Heart left ventricle (tissue), 11 donors: ENCODE data around the gene MYO1A. TPM values are rescaled to one million over a fixed set of nuclear protein-coding genes. Genes with fewer than 3 reads are reported as not detected.

Source experiments
- polyA plus RNA-seq, 2 donors: library from polyadenylated mRNA; stranded (reverse); fragments of 200-250 nt; gene quantifications; one replicate each; pipeline ENCODE4 v1.2.3, GENCODE V29; 2013
- total RNA-seq, 9 donors: library from RNA; depleted of rRNA in 2 of 9; stranded (reverse); fragments of >200 nt in 2 of 9; fragmentation: NEBNext Ultra II Directional in 3 of 9; extraction: Animal tissue kit (Norgen Biotek cat#: 25700) in 3 of 9; gene quantifications; one replicate each; pipeline versions ENCODE4 v1.1.0 to v1.2.4, GENCODE V29; 2016 to 2023
- donor health status: ischemic (EF 13 %, LVEDD 7.1; RV severe dilation, severe dysfunction).
- donor health status: healthy with polysubstance abuse.
- donor health status: DM: no; HTN: yes; CAD: no.
- donor health status: DM: no; HTN: no; CAD: no.
- donor health status: ischemic (EF 25% LVEDD 5.7; RV mildly dilated, moderate dysfunction).
- donor health status: healthy.
- donor health status: DM: yes; HTN: yes; CAD: no.
- donor health status: PGD.
- donor health status: nonischemic (EF 23%, LVEDD 6.1; RV moderate dilation, normal function).

Gene MYO1A
- total and polyA plus RNA-seq, 11 donors = 0.06 to 0.77 (median 0.32) TPM; not detected in 7

Other genes with a start within 250 kb of the MYO1A start
- gene SDR9C7, start 115.7 kb downstream of the MYO1A start, total RNA-seq = under 1 TPM in 3 of 9 donors, not detected in 6; 0.12 to 0.27 (median 0.20) TPM
- gene SDR9C7, start 115.7 kb downstream of the MYO1A start, polyA plus RNA-seq = not detected
- under 1 TPM in 7 of 9 donors, not detected in 2; 0.08 to 0.54 (median 0.16) TPM for gene RDH16, start 92.5 kb downstream of the MYO1A start, total RNA-seq
- gene RDH16, start 92.5 kb downstream of the MYO1A start, polyA plus RNA-seq = under 1 TPM; 0.06 to 0.27 TPM
- 1 to 10 TPM; 2.7 to 4.5 (median 3.6) TPM for gene ZBTB39, start 43.6 kb downstream of the MYO1A start, total RNA-seq
- gene ZBTB39, start 43.6 kb downstream of the MYO1A start, polyA plus RNA-seq = 1 to 10 TPM; 1.5 to 2.6 TPM
- gene TAC3, start 33.6 kb downstream of the MYO1A start, total RNA-seq = not detected
- gene TAC3, start 33.6 kb downstream of the MYO1A start, polyA plus RNA-seq = not detected
- 10 to 100 TPM in 1 of 9 donors, 1 to 10 TPM in 8; 1.7 to 12.0 (median 3.6) TPM for gene NEMP1, start 28.7 kb upstream of the MYO1A start, total RNA-seq
- gene NEMP1, start 28.7 kb upstream of the MYO1A start, polyA plus RNA-seq = 1 to 10 TPM; 1.4 to 2.2 TPM
- gene NAB2, start 39.0 kb upstream of the MYO1A start, total RNA-seq = 10 to 100 TPM in 8 of 9 donors, 1 to 10 TPM in 1; 8.7 to 20.3 (median 11.8) TPM
- 10 to 100 TPM; 10.7 to 30.1 TPM for gene NAB2, start 39.0 kb upstream of the MYO1A start, polyA plus RNA-seq
- gene STAT6, start 61.2 kb upstream of the MYO1A start, total RNA-seq = 10 to 100 TPM; 31.6 to 87.7 (median 37.6) TPM
- gene STAT6, start 61.2 kb upstream of the MYO1A start, polyA plus RNA-seq = 10 to 100 TPM; 39.6 to 41.0 TPM
- gene LRP1, start 78.4 kb upstream of the MYO1A start, total RNA-seq = 100 to 1,000 TPM in 4 of 9 donors, 10 to 100 TPM in 5; 51.5 to 316 (median 71.1) TPM
- 10 to 100 TPM; 23.0 to 31.5 TPM for gene LRP1, start 78.4 kb upstream of the MYO1A start, polyA plus RNA-seq
- not detected for gene LRP1-AS, start 97.5 kb upstream of the MYO1A start, total RNA-seq
- gene LRP1-AS, start 97.5 kb upstream of the MYO1A start, polyA plus RNA-seq = not detected
- gene NXPH4, start 166.7 kb upstream of the MYO1A start, total RNA-seq = 1 to 10 TPM; 1.9 to 8.0 (median 3.2) TPM
- 1 to 10 TPM; 1.3 to 2.3 TPM for gene NXPH4, start 166.7 kb upstream of the MYO1A start, polyA plus RNA-seq
- 10 to 100 TPM; 26.2 to 46.7 (median 35.5) TPM for gene SHMT2, start 179.6 kb upstream of the MYO1A start, total RNA-seq
- gene SHMT2, start 179.6 kb upstream of the MYO1A start, polyA plus RNA-seq = 10 to 100 TPM; 15.9 to 76.5 TPM
- 1 to 10 TPM in 3 of 9 donors, under 1 TPM in 5, not detected in 1; 0.47 to 5.7 (median 0.92) TPM for gene STAC3, start 201.1 kb upstream of the MYO1A start, total RNA-seq
- under 1 TPM; 0.61 to 0.67 TPM for gene STAC3, start 201.1 kb upstream of the MYO1A start, polyA plus RNA-seq